GM21576 (cell line): ENCODE results near the gene HOXB3.

Source experiments
- ATAC-seq: cut with Tn5 transposase; IDR thresholded peaks from one replicate; pipeline ENCODE4 v1.9.1; 2021; ENCODE audit warnings: mild to moderate bottlenecking, moderate library complexity; ENCODE audit not compliant: unreplicated experiment

The HOXB3 gene

GRCh38 chr17:48589831-48590606 is at the start of gene HOXB3:
TSS of gene HOXB3 (minus strand) at chr17:48590241. CDS start at chr17:48552474, 37,767 bp downstream.
- ATAC-seq: no peak

- no peak for ATAC-seq
These were observed 49.1 kb upstream of the HOXB3 start for GRCh38 chr17:48639136-48639535.

- ATAC-seq: no peak
These were observed 47.6 kb upstream of the HOXB3 start for GRCh38 chr17:48637323-48638260.

DNA sequence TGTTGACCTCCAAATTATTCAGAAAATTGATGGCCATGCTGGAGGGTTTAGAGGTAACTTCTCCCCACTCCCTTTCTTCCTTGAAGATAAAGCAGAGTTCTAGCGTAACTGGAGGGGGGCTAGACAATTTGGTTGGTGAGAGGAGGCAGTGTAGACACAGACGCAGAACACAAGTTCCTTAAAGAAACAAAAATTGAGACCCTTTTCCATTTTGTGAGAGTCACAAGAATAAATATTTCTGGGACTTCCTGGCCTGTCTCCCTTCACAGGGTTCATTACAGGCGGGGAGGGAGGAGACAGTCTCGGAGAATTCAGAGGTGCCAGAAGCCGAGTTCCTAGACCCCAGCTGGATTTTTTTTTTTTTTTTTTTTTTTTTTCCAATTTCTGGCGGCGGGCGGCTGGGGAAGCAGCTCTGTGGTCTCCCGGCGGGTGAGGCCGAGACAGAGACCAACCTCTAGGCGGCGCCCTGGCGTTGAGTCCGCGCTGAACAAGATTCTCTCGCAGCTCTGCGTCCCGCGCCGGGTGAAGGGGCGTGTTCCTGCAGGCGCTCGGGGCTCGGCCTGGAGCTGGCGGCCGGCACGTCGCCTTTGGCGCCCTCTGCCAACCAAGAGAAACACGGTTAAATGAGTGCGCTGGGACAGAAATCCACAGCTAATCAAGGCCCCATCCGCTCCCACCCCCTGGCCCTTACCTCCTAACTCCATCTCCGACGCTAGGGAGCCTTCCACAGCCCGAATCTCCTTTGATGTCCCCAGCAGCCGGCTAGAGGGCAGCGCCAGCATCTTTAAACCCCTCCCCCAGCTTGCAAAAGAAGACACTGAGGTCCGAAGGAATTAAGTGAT is 46.4 kb upstream of the HOXB3 start:
- no peak for ATAC-seq

GRCh38 chr17:48634493-48635208 is 44.6 kb upstream of the HOXB3 start:
- ATAC-seq: no peak

DNA sequence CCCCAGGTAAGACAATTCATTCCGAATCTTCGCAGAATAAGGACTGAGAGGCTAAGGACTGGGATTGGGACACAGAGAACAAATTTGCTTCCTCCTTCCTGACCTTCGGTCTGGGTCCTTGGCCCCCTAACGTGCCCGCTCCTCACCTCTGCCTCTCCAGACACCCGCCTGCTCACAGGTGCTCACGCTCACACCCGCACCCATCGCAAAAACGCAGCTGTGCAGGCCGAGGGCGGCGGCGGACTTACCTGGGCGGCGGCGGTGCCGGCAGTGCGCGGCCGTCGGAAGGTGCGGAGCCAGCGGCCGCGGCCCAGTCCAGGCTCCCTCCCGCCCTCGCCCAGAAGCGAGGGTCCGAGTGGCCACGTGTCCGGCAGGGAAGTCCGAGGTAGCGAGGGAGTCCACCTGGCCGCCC is 43.2 kb upstream of the HOXB3 start:
- ATAC-seq: no peak

DNA sequence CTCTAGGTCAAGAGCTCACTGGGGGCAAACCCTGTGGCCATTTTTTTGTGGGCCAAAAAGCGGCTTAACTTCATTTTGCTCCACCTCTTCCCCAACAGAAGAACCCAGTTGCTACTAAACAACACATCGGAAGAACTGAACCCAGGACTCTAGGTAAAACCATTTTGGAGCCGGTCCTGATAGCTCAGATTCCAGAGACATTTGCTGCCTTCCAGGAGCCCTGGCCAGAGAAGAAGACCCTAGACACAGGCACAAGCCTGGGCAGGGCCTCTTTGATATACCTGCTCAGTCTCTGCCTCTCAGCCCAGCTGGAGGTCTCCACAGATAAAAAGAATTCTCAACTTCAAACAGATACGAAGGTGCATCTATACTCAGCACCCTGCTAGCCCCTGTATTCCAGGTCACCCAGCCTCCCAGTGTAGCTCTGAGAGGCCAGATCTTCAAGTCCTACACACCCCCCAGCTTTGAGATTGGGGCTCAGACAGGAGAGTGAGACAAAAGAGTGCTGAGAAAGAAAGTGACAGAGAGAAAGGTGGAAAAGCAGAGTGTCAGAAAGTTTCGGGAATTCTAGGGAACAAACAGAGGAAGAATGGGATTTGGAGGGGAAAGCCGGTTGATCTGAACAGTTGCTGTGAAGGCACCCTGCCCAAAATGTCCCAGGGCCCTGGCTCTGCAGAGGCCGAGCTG is 42.7 kb upstream of the HOXB3 start:
- ATAC-seq: no peak

GRCh38 chr17:48631693-48632578 is 41.9 kb upstream of the HOXB3 start:
- ATAC-seq: no peak

- no peak for ATAC-seq
These were observed 41.1 kb upstream of the HOXB3 start for GRCh38 chr17:48630925-48631692.

- no peak for ATAC-seq
These were observed 40.2 kb upstream of the HOXB3 start for GRCh38 chr17:48630009-48630924.

- no peak for ATAC-seq
These were observed 39.3 kb upstream of the HOXB3 start for GRCh38 chr17:48629411-48629759.

- no peak for ATAC-seq
These were observed 38.8 kb upstream of the HOXB3 start for GRCh38 chr17:48628649-48629410.

- ATAC-seq: no peak
These were observed 37.8 kb upstream of the HOXB3 start for GRCh38 chr17:48627623-48628521.

GRCh38 chr17:48627118-48627597 is 37.1 kb upstream of the HOXB3 start:
- no peak for ATAC-seq
